HepG2 (cell line): ENCODE data around the gene SMURF2. TPM values are rescaled to one million over a fixed set of nuclear protein-coding genes. Genes with fewer than 3 reads are reported as not detected.

Source experiments
- ATF3 ChIP-seq: sonication (generic); formaldehyde crosslinking; IDR thresholded peaks from 2 replicates; pipeline ENCODE4 v1.4.0; 2020; ENCODE audit warnings: missing genetic modification reagents
- DR1 ChIP-seq: sonication (generic); formaldehyde crosslinking; IDR thresholded peaks from 2 replicates; pipeline ENCODE4 v1.8.0; 2021; ENCODE audit warnings: mild to moderate bottlenecking, missing genetic modification reagents, inconsistent platforms
- ELF1 ChIP-seq: sonication (generic); formaldehyde crosslinking; IDR thresholded peaks from 2 replicates; pipeline ENCODE4 v1.4.0; 2020; ENCODE audit warnings: missing genetic modification reagents
- HES4 ChIP-seq: sonication (generic); formaldehyde crosslinking; IDR thresholded peaks from 2 replicates; pipeline ENCODE4 v1.9.0; 2021; ENCODE audit warnings: mild to moderate bottlenecking, missing genetic modification reagents, borderline replicate concordance
- ISL2 ChIP-seq: sonication (generic); formaldehyde crosslinking; IDR thresholded peaks from 2 replicates; pipeline ENCODE4 v1.5.0; 2020; ENCODE audit warnings: missing genetic modification reagents
- KLF13 ChIP-seq: sonication (generic); formaldehyde crosslinking; IDR thresholded peaks from 2 replicates; pipeline ENCODE4 v1.4.0; 2020; ENCODE audit warnings: mild to moderate bottlenecking, missing genetic modification reagents
- KLF6 ChIP-seq: IDR thresholded peaks from 2 replicates; pipeline ENCODE4 v1.8.0; 2016; ENCODE audit warnings: missing biosample characterization, missing genetic modification reagents
- KLF9 ChIP-seq: IDR thresholded peaks from 2 replicates; pipeline ENCODE4 v1.6.1; 2016; ENCODE audit warnings: low read depth
- MEIS2 ChIP-seq: sonication (generic); formaldehyde crosslinking; IDR thresholded peaks from 2 replicates; pipeline ENCODE4 v1.9.0; 2021; ENCODE audit warnings: mild to moderate bottlenecking, missing genetic modification reagents
- MTA1 ChIP-seq: sonication (generic); formaldehyde crosslinking; IDR thresholded peaks from 2 replicates; pipeline ENCODE4 v1.4.0; 2020; ENCODE audit warnings: missing genetic modification reagents, mild to moderate bottlenecking, borderline replicate concordance
- NKX3-1 ChIP-seq: sonication (generic); formaldehyde crosslinking; IDR thresholded peaks from 2 replicates; pipeline ENCODE4 v1.5.0; 2020; ENCODE audit warnings: missing genetic modification reagents
- PHF5A ChIP-seq: IDR thresholded peaks from one replicate; pipeline ENCODE4 v1.6.1; 2018; ENCODE audit warnings: low read depth, missing genetic modification reagents; ENCODE audit not compliant: unreplicated experiment
- PITX1 ChIP-seq: sonication (generic); formaldehyde crosslinking; IDR thresholded peaks from 2 replicates; pipeline ENCODE4 v1.5.1; 2020; ENCODE audit warnings: mild to moderate bottlenecking, missing genetic modification reagents
- RELA ChIP-seq: sonication (generic); formaldehyde crosslinking; IDR thresholded peaks from 2 replicates; pipeline ENCODE4 v1.4.0; 2020; ENCODE audit warnings: missing genetic modification reagents
- SRY ChIP-seq: sonication (generic); formaldehyde crosslinking; IDR thresholded peaks from 2 replicates; pipeline ENCODE4 v1.8.0; 2022; ENCODE audit warnings: mild to moderate bottlenecking, missing genetic modification reagents
- ZFX ChIP-seq: sonication (generic); formaldehyde crosslinking; IDR thresholded peaks from 2 replicates; pipeline ENCODE4 v1.4.0; 2020; ENCODE audit warnings: mild to moderate bottlenecking, low read depth, missing genetic modification reagents, moderate library complexity
- ZMYM3 ChIP-seq: sonication (generic); formaldehyde crosslinking; IDR thresholded peaks from 2 replicates; pipeline ENCODE4 v1.5.1; 2020; ENCODE audit warnings: mild to moderate bottlenecking, missing genetic modification reagents
- ZMYM4 ChIP-seq: sonication (generic); formaldehyde crosslinking; IDR thresholded peaks from 2 replicates; pipeline ENCODE4 v1.8.1; 2023; ENCODE audit warnings: mild to moderate bottlenecking, missing genetic modification reagents
- ZNF12 ChIP-seq: sonication (generic); formaldehyde crosslinking; IDR thresholded peaks from 2 replicates; pipeline ENCODE4 v1.5.0; 2020; ENCODE audit warnings: missing genetic modification reagents
- ZNF263 ChIP-seq: sonication (generic); formaldehyde crosslinking; IDR thresholded peaks from 2 replicates; pipeline ENCODE4 v1.4.0; 2020; ENCODE audit warnings: missing genetic modification reagents
- ZNF766 ChIP-seq: sonication (generic); formaldehyde crosslinking; IDR thresholded peaks from 2 replicates; pipeline ENCODE4 v1.5.0; 2020; ENCODE audit warnings: missing genetic modification reagents, borderline replicate concordance
- ZNF768 ChIP-seq: sonication (generic); formaldehyde crosslinking; IDR thresholded peaks from 2 replicates; pipeline ENCODE4 v1.4.0; 2020; ENCODE audit warnings: missing genetic modification reagents
- polyA plus RNA-seq, 8 experiments: library from polyadenylated mRNA; depleted of rRNA in 3 of 8; stranded (reverse) in 7 of 8; unstranded in 1 of 8; fragments of >200 nt; fragmentation: Illumina TruSeq in 4 of 8; extraction: Trizol in 4 of 8; gene quantifications; 2 replicates each; pipeline versions ENCODE4 v1.2.1 to v1.2.3, GENCODE V29; 2011 to 2016; ENCODE audit warnings: low read depth in 4 of 8, missing spikeins in 1 of 8, mixed read lengths in 1 of 8; ENCODE audit not compliant: insufficient read depth in 1 of 8
- total RNA-seq, 5 experiments: library from RNA; depleted of rRNA; stranded (reverse); fragments of >200 nt; fragmentation: Illumina TruSeq; extraction: Trizol; gene quantifications; 2 replicates each; pipeline ENCODE4 v1.2.3, GENCODE V29; 2016; ENCODE audit warnings: low read depth in 1 of 5
- TF ChIP-seq, protein P1 (sequence below): sonication (generic); formaldehyde crosslinking; IDR thresholded peaks from 2 replicates; pipeline ENCODE4 v1.4.0; 2020; ENCODE audit warnings: low read depth, mild to moderate bottlenecking, missing genetic modification reagents
- TF ChIP-seq, protein P2 (sequence below): IDR thresholded peaks from 2 replicates; pipeline ENCODE4 v1.4.0; 2020; ENCODE audit warnings: mild to moderate bottlenecking, missing genetic modification reagents

Gene SMURF2
- total and polyA plus RNA-seq, 2 of the 13 experiments (the other 11 are each of a cell fraction or from before 2014, with no cell fraction given), result 14.9 to 24.3 TPM

DNA sequence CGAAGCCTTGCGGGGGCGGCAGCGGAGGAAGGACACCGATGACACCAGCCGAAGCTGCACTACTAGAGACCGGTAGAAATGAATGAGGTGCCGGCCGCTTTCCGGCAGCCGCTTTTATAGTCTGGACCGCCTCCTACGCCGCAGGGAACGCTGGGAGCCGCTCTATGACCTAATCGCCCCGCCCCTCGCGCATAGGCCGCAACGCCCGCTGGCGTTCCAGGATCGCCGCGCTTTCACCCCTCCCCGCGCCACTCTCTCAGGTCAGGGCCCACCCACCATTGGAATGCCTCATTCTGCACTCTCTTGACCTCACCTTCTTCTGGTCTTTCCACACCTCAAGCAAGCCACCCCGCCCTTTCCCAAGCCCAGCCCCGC lies 155.9 kb downstream of the SMURF2 start, which contains the start of gene DDX5 (continued):
- no peak for TF ChIP-seq PITX1 (CRISPR knock-in tag)
- no peak for TF ChIP-seq ZMYM3
- peak; percentile 97 for TF ChIP-seq DR1 (CRISPR knock-in tag)
- TF ChIP-seq ZNF766 (CRISPR knock-in tag), result peak; percentile 90; the same call in 1 of the 2 replicates
- peak; percentile 90 for TF ChIP-seq ZMYM4 (CRISPR knock-in tag)
- TF ChIP-seq KLF9, result no peak
- TF ChIP-seq ZNF768, result peak; percentile 61
- TF ChIP-seq HES4 (CRISPR knock-in tag), result 0 out of 2 replicates have a peak, but pooled peaks have one; percentile 4
- TF ChIP-seq, protein P1, sequence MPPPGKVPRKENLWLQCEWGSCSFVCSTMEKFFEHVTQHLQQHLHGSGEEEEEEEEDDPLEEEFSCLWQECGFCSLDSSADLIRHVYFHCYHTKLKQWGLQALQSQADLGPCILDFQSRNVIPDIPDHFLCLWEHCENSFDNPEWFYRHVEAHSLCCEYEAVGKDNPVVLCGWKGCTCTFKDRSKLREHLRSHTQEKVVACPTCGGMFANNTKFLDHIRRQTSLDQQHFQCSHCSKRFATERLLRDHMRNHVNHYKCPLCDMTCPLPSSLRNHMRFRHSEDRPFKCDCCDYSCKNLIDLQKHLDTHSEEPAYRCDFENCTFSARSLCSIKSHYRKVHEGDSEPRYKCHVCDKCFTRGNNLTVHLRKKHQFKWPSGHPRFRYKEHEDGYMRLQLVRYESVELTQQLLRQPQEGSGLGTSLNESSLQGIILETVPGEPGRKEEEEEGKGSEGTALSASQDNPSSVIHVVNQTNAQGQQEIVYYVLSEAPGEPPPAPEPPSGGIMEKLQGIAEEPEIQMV (CRISPR knock-in tag), result no peak
- TF ChIP-seq PHF5A (CRISPR knock-in tag), result no peak
- TF ChIP-seq ATF3 (CRISPR knock-in tag), result peak; percentile 69
- TF ChIP-seq, protein P2, sequence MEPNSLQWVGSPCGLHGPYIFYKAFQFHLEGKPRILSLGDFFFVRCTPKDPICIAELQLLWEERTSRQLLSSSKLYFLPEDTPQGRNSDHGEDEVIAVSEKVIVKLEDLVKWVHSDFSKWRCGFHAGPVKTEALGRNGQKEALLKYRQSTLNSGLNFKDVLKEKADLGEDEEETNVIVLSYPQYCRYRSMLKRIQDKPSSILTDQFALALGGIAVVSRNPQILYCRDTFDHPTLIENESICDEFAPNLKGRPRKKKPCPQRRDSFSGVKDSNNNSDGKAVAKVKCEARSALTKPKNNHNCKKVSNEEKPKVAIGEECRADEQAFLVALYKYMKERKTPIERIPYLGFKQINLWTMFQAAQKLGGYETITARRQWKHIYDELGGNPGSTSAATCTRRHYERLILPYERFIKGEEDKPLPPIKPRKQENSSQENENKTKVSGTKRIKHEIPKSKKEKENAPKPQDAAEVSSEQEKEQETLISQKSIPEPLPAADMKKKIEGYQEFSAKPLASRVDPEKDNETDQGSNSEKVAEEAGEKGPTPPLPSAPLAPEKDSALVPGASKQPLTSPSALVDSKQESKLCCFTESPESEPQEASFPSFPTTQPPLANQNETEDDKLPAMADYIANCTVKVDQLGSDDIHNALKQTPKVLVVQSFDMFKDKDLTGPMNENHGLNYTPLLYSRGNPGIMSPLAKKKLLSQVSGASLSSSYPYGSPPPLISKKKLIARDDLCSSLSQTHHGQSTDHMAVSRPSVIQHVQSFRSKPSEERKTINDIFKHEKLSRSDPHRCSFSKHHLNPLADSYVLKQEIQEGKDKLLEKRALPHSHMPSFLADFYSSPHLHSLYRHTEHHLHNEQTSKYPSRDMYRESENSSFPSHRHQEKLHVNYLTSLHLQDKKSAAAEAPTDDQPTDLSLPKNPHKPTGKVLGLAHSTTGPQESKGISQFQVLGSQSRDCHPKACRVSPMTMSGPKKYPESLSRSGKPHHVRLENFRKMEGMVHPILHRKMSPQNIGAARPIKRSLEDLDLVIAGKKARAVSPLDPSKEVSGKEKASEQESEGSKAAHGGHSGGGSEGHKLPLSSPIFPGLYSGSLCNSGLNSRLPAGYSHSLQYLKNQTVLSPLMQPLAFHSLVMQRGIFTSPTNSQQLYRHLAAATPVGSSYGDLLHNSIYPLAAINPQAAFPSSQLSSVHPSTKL (CRISPR knock-in tag), result peak; percentile 5; the same call in 1 of the 2 replicates
- TF ChIP-seq MEIS2 (CRISPR knock-in tag), result no peak; the same call in none of the 2 replicates
- 0 out of 2 replicates have a peak, but pooled peaks have one; percentile 28 for TF ChIP-seq RELA
- peak; percentile 56; the same call in 1 of the 2 replicates for TF ChIP-seq KLF6 (CRISPR knock-in tag)
- TF ChIP-seq ISL2 (CRISPR knock-in tag), result peak; percentile 45
- TF ChIP-seq KLF13 (CRISPR knock-in tag), result peak; percentile 70; the same call in 1 of the 2 replicates
- TF ChIP-seq ELF1, result no peak
- TF ChIP-seq NKX3-1, result peak; percentile 61; the same call in 1 of the 2 replicates
- peak; percentile 97 for TF ChIP-seq ZFX (CRISPR knock-in tag)
- peak; percentile 66; the same call in 1 of the 2 replicates for TF ChIP-seq SRY (CRISPR knock-in tag)
- TF ChIP-seq MTA1 (CRISPR knock-in tag), result no peak
- no peak for TF ChIP-seq ZNF263 (CRISPR knock-in tag)
- peak; percentile 62; the same call in 1 of the 2 replicates for TF ChIP-seq ZNF12 (CRISPR knock-in tag)
